Measurements from ENCODE around the gene TSKS. TPM values are rescaled to one million over a fixed set of nuclear protein-coding genes. Genes with fewer than 3 reads are reported as not detected.
A peak's percentile ranks its signal among the peaks of the same experiment; 100 is the strongest.
"Not testable (repeated sequence)": the region's sequence is repeated elsewhere in the genome, so short reads cannot be mapped to it uniquely, and the experiment has no call there.

Gene TSKS
- total RNA-seq, 1 donor from 2014 or later = 0.86 TPM

DNA sequence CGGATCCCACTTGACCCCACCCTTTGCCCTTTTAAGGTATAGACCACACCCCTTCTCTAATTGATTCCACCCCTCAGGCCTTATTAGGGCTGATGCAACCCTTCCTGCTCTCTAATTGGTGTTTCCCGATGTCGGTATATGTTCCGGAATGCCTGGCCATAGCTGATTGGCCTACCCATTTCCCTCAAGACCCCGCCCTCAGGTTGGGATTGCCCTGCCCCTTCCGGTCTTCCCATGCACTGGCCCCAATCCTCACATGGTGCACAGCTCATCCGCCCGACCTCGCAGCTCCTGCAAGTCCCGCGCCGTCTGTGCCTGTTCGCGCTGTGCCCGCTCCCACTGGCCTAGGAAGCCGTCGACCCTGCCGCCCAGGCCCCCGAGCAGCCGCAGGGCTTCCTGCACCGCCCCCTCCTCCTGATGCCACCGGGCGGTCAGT lies 18.1 kb downstream of the TSKS start:
- intact Hi-C loops (cut with DNase I) = no loop called here
- no peak for ATAC-seq (ENCODE audit: poor library complexity)

DNA sequence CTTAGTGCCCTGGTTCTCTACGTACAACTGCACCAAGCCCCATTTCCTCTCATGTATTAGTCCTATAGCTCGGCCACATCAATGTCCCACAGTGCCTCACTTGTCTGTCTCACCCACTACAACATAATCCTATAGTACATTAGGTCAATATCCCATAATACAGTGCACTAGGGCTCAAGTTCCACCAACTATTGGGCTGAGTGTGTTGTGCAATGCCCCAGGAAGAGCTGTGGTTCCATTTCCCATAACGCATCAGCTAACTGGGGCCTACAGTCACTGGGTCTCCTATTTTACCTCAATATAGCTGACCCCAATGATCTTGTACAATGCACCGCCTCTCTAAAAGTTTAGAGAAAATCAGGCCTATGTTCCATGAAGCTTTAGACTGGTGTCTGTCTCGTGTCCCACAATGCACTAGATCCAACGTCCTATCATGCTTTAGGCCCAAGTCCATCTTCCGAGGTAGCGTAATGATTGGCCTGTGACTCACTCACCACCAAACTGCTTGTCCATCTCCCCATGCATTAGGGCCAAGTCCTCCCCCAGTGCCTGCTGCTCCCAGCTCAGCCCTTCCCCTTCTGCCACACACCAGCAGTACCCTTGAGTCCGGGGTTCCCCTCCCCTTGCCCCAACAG lies 21.8 kb downstream of the TSKS start:
- intact Hi-C loops (cut with DNase I) = no loop called here
- ATAC-seq (ENCODE audit: poor library complexity) (no peak), DNase-seq (no peak)

More for the DNA sequence above, 18.1 kb downstream of the TSKS start:
- DNase-seq = no peak

DNA sequence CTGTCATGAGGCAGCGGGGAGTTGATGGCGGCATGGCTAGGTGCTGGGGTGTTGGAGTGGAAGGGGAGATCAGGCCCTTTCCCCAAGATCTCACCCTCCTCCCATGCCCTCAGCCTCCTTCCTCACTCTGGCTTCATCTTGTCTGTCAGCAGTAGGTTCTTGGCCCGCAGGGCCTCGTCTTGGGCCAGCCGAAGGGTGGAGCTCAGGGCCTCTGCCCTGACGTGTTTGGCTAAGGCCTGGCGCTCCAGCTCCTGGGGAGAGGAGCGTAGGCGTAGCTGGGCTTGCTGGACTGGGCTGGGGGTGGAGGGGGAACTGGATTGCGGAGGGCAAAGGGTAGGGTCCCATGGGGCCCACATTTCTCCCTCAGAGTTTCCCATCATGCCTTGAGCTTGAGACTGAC lies 23.2 kb downstream of the TSKS start:
- intact Hi-C loops (cut with DNase I) = no loop called here
- ATAC-seq (ENCODE audit: poor library complexity) (no peak), DNase-seq (no peak)

DNA sequence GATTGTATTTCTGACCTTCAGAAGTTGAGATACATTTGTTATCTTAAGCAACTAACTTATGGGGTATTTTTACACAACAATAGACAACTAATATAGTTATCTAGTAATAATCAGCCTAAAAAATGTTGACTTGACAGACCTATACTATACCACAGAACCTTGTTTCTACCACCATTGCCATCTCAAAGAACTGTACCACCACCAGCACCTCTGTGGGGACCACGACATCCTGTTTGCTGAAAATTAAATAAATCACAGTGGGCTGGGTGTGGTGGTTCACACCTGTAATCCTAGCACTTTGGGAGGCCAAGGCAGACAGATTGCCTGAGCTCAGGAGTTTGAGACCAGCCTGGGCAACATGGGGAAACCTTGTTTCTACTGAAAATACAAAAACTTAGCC lies 24.0 kb downstream of the TSKS start:
- ATAC-seq (ENCODE audit: poor library complexity) = no peak
- intact Hi-C loops (cut with DNase I) = no loop called here

DNA sequence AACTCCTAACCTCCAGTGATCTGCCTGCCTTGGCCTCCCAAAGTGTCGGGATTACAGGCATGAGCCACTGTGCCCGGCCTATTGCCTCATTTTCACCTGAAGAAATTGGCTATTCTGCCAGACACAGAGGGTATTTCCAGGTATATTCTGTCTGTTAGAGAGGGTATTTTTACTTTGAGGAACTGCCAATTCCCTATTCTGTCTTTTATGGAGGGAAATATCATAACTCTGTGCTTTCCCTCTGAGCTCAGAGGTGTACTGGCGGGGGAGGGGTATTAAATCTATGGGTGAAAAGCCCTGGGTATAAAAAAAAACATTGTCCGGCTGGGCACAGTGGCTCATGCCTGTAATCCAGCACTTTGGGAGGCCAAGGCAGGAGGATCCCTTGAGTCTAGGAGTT lies 24.8 kb downstream of the TSKS start:
- intact Hi-C loops (cut with DNase I) = no loop called here
- DNase-seq (no peak), ATAC-seq (ENCODE audit: poor library complexity) (no peak)

More for the DNA sequence above, 24.0 kb downstream of the TSKS start:
- no peak for DNase-seq

DNA sequence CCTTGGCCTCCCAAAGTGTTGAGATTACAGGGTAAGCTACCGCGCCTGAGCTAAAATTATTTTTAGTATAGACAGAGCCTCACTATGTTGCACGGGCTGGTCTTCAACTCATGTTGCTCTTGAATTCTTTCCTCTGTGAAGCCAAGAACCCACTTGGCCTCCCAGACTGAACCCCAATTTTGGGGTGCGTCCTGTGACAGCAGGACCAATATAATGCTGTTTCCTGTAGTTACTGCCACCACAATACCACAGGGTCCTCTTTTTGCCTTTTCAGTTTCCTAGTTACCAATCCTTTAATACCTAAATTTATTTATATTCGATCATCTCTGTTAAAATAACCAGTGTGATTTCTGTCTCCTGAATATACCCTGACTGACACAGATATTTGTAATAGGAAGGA lies 32.9 kb downstream of the TSKS start:
- no peak for ATAC-seq (ENCODE audit: poor library complexity)
- intact Hi-C loops (cut with DNase I) = no loop called here
- DNase-seq = no peak

DNA sequence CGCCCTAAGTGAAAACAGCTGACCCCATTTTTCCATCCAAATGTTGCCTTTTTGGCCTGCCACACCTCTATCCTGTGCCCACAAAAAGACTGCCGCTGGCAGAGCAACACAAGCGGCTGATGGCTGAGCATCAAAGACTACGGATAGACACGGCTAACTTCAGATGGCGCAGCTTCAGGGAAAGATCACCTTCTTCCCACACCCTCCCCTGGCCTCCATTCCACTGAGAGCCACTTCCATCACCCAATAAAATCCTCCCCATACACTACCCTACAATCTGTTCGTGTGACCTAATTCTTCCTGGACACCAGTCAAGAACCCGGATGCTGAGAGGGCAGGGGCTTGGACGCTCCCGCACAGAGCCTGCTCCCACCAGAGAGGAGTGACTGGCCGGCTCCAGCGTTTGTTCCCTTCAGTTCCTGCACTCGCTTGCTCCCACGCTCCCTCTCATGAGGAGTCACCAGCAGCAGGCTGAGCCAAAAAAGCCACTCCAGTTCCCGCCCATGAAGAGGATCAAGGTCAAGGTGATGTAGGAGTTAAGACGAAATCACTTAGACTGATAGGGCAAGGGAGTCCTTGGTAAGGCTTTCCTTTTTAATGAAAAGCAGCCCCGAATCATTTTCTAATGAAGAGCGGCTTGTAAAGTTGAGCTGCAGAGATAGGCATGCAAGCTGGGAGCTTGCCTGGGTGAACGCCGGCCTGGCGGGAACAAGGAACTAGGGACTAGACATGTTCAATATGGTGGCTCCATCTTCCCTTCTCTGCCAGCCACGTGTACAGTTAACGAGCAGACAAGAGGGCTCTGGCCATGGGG lies 35.7 kb downstream of the TSKS start:
- DNase-seq (peak; percentile 77), ATAC-seq (ENCODE audit: poor library complexity) (peak; percentile 89)
- intact Hi-C loops (cut with DNase I) = no loop called here

DNA sequence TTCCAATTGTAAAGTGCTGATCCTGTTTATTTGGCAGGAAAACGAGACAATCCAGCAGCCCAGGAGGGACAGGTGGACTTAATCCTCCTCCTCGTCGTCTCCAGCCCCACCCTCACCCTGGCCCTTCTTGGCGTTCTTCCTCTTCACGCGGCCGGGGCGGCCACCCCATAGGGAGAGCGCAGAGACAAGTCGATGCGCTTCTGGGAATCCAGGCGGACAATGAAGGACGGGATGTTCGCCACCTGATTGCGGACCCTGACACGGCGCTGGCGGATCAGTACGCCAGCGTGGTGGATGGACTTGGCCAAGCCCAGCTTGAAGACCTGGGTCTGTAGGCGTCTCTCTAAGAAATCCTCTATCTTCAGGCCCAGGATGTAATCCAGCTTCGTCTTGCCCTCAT lies 43.7 kb downstream of the TSKS start:
- DNase-seq; ATAC-seq (ENCODE audit: poor library complexity); intact Hi-C loops (cut with DNase I): not testable (repeated sequence)

DNA sequence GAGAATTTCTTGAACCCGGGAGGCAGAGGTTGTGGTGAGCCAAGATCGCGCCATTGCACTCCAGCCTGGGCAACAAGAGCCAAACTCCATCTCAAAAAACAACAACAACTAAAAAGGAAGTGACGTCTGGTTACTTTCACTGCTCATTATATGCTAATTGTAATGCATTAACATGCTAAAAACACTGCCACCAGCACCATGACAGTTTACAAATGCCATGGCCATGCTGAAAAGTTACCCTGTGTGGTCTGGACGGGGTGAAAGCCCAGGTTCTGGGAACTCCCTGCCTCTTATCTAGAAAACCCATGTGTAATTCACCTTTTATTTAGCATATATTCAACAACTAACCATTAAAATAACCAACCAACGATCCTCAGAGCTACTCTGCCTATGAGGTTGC lies 44.1 kb downstream of the TSKS start:
- intact Hi-C loops (cut with DNase I) = no loop called here
- ATAC-seq (ENCODE audit: poor library complexity) = no peak
- no peak for DNase-seq

DNA sequence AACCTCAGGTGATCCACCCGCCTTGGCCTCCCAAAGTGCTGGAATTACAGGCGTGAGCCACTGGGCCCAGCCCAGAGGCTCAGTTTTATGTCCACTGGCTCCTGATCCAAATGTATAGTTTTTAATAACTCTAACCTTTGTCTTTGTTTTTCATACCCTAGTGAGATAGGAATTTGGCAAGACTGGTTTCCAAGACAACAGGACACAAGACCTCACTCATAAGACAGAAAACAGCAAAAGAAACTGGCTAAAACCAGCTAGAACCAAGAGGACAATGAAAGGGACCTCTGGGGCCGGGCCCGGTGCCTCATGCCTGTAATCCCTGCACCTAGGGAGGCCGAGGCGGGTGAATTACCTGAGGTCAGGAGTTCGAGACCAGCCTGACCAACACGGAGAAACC lies 44.6 kb downstream of the TSKS start:
- DNase-seq = no peak
- ATAC-seq (ENCODE audit: poor library complexity) = no peak
- intact Hi-C loops (cut with DNase I) = no loop called here

DNA sequence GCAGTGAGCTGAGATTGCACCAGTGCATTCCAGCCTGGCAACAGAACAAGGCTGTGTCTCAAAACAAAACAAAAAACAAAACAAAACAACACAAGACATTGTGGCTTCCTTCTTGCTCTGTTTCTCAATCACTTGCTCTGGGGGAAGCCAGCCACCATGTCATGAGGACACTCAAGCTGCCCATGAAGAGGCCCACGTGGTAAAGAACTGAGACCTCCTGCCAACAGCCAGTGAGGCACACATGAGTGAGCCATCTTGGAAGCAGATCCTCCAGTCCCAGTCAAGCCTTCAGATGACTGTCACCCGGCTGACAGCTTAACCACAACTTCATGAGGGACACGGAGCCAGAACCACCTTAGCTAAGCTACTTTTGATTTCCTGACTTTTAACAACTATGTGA lies 47.0 kb downstream of the TSKS start:
- DNase-seq = no peak
- intact Hi-C loops (cut with DNase I) = no loop called here
- ATAC-seq (ENCODE audit: poor library complexity) = no peak

DNA sequence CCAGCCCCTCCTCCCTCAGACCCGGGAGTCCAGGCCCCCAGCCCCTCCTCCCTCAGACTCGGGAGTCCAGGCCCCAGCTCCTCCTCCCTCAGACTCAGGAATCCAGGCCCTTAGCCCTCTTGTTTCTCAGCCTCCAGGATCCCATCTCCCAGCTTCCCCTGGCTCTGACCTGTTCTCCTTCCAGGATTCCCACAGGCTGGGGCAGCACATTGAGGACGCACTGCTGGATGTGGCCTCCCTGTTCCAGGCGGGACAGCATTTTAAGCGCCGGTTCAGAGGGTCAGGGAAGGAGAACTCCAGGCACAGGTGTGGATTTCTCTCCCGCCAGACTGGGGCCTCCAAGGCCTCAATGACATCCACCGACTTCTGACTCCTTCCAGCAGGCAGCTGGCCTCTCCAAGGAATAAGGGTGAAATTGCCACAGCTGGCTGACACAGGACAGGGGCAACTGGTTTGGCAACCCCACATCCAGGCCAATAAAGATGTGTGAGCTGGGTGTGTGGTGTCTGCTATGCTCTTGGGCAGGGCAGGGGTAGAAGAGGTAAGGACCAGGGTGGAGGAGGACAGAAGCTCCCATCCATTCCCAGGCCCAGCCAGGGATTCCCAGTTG lies 49.8 kb downstream of the TSKS start:
- DNase-seq (no peak), ATAC-seq (ENCODE audit: poor library complexity) (no peak)
- intact Hi-C loops (cut with DNase I) = no loop called here

DNA sequence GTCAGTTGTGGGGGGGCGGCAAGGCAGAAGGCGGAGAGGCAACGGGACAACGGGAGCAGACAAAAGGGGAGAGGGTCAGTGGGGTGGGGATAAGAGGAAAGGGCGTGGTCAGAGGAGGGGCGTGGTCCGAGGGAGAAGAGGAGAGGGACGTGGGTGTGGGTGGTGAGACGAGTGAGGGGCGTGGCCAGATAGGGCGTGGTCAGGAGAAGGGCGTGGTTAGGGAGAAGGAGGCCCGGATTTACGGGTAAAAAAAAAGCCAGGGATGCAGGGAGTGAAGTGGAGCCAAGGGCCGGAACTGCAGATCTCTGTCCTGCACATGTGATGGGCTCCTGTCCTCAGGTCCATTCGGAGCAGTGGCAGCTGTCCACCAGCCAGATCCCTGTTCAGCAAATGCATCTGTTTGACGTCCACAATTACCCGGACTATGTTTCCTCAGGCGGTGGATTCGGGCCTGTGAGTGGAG lies 50.7 kb downstream of the TSKS start:
- intact Hi-C loops (cut with DNase I) = no loop called here
- ATAC-seq (ENCODE audit: poor library complexity) = no peak
- DNase-seq = peak; percentile 77

DNA sequence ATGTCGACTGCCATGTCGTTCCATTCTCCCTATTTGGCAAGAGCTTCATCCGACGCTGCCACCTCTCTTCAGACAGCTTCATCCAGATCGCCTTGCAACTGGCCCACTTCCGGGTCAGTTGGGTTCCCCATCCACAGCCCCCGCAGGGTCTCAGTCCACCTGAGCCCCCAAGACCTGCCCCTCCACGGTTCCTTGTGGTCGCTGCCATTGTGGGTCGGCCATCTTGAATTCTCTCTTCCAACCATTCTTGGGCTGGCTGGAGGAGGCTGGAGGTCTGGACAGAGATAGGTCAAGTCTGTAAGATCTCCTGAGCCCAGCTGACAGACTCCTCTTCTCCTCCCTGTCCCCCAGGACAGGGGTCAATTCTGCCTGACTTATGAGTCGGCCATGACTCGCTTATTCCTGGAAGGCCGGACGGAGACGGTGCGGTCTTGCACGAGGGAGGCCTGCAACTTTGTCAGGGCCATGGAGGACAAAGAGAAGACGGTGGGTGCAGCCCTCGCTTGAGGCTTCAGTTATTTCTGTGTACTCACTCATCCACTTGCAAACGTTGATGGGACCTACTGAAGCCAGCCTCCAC lies 52.6 kb downstream of the TSKS start:
- intact Hi-C loops (cut with DNase I) = no loop called here
- ATAC-seq (ENCODE audit: poor library complexity) (no peak), DNase-seq (no peak)

DNA sequence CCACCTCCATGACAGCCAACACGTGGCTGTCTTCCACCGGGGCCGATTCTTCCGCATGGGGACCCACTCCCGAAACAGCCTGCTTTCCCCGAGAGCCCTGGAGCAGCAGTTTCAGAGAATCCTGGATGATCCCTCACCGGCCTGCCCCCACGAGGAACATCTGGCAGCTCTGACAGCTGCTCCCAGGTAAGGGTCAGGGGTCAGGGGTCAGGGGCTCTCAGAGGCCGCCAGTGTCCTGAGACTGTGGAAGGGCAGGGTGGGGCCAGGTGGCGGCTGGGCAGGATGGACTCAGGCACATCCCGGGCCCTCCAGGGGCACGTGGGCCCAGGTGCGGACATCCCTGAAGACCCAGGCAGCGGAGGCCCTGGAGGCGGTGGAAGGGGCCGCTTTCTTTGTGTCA lies 57.2 kb downstream of the TSKS start:
- ATAC-seq (ENCODE audit: poor library complexity) = no peak
- intact Hi-C loops (cut with DNase I) = no loop called here

DNA sequence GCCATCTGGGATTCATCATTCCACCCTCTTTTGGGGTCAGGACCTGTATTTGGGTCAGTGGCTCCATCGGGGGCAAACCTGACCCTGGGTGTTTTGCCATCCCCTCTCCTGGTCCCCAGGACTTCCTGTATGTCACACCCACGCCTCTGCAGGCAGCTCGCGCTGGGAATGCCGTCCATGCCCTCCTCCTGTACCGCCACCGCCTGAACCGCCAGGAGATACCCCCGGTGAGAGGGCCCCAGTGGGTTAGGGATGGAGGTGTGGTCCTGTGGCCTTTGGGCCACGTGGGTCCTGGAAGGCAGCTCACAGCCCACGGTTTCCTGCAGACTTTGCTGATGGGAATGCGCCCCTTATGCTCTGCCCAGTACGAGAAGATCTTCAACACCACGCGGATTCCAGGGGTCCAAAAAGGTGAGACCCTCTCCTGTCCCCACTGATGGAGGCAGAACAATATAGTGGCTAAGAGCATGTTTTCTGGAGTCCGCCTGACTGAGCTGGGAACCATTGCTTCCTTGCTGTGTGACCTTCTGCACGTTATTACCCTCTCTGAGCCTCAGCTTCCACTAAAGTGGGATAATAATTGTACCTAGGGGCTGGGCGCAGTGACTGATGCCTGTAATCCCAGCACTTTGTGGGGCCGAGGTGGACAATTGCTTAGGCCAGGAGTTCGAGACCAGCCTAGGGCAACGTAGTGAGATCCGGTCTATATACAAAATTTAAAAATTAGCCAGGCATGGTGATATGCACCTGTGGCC lies 58.0 kb downstream of the TSKS start:
- ATAC-seq (ENCODE audit: poor library complexity) = no peak
- no peak for DNase-seq
- intact Hi-C loops (cut with DNase I) = no loop called here

More for the DNA sequence above, 57.2 kb downstream of the TSKS start:
- DNase-seq = no peak

DNA sequence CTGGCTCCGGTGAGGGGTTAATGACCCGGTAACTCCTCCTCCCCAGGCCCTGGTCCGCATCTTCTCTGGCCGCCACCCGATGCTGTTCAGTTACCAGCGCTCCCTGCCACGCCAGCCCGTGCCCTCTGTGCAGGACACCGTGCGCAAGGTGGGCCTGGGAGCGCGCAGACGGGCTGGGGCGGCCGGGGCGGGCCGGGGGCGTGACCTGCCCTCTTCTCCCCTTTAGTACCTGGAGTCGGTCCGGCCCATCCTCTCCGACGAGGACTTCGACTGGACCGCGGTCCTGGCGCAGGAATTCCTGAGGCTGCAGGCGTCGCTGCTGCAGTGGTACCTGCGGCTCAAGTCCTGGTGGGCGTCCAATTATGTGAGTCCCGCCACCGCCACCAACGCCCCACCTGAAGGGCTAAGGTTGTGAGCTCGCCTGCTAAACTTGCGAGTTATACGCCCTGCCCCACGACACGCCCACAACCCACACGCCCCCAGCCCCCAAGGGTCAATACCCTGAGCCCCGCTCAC lies 61.8 kb downstream of the TSKS start:
- intact Hi-C loops (cut with DNase I) = no loop called here
- DNase-seq (no peak), ATAC-seq (ENCODE audit: poor library complexity) (no peak)

DNA sequence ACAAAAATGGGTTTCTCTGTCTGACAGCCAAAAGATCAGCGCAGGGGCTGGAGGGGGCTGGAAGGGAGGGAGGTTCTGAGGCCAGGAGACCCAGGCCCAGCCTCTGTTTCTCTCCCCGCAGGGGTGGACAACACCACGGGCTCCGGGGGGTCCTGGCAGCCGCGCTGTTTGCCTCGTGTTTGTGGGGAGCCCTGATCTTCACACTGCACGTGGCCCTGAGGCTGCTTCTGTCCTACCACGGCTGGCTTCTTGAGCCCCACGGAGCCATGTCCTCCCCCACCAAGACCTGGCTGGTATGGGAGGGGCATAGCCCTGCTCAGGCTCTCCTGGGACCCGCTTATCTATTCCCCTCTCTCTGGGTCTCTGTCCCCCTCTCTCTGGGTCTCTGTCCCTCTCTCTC lies 62.5 kb downstream of the TSKS start:
- intact Hi-C loops (cut with DNase I) = no loop called here
- ATAC-seq (ENCODE audit: poor library complexity) = no peak
- DNase-seq = no peak

DNA sequence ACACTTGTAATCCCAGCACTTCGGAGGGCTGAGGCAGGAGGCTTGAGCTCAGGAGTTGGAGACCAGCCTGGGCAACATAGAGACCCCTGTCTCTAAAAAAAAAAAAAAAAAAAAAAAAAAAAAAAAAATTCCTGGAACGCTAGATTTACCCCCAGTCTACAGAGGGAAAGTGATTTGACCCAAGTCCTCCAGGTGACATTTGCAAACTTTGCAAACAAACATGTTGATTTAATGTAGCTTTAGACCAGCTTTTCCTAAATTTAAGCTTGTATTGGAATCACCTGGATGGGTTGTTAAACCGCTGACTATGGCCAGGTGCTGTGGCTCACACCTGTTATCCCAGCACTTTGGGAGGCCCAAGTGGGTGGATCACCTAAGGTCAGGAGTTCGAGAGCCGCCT lies 63.7 kb downstream of the TSKS start:
- no peak for DNase-seq
- ATAC-seq (ENCODE audit: poor library complexity) = no peak
- intact Hi-C loops (cut with DNase I) = no loop called here
